GM12878 (cell line): ENCODE results near the gene CGGBP1.

ENCODE experiments used
- BACH1 ChIP-seq: fragments of 450-650 bp; IDR thresholded peaks from 2 replicates; pipeline ENCODE4 v1.6.1; 2017; ENCODE audit warnings: mild to moderate bottlenecking, borderline replicate concordance
- BRCA1 ChIP-seq: IDR thresholded peaks from 2 replicates; pipeline ENCODE4 v1.6.1; 2011; ENCODE audit warnings: low read depth, low read length, improper control_type of control experiment
- FOS ChIP-seq: IDR thresholded peaks from 3 replicates; pipeline ENCODE4 v1.6.1; 2011; ENCODE audit warnings: borderline replicate concordance; ENCODE audit not compliant: insufficient read length; ENCODE audit errors: extremely low read depth
- MXI1 ChIP-seq: fragments of 150-350 bp; IDR thresholded peaks from 2 replicates; pipeline ENCODE4 v1.6.1; 2011; ENCODE audit warnings: low read depth, mild to moderate bottlenecking, inconsistent platforms, low read length, improper control_type of control experiment
- POLR2AphosphoS5 ChIP-seq: IDR thresholded peaks from 2 replicates; pipeline ENCODE4 v1.6.1; 2011; ENCODE audit warnings: mild to moderate bottlenecking, low read length, inconsistent platforms
- SP1 ChIP-seq: IDR thresholded peaks from one replicate; pipeline ENCODE4 v1.6.1; 2011; ENCODE audit warnings: low read depth, low read length
- TBL1XR1 ChIP-seq: IDR thresholded peaks from 2 replicates; pipeline ENCODE4 v1.6.1; 2012; ENCODE audit warnings: low read depth, low read length, improper control_type of control experiment
- ZNF274 ChIP-seq: IDR thresholded peaks from one replicate; pipeline ENCODE4 v1.8.0; 2011; ENCODE audit not compliant: insufficient read length, insufficient read depth
- TF ChIP-seq, protein P1 (sequence below), 3 experiments: IDR thresholded peaks in 2 of 3; conservative IDR thresholded peaks in 1 of 3; 2 replicates each; pipeline ENCODE4 v1.5.1; 2011; ENCODE audit warnings: low read depth in 3 of 3, low read length in 3 of 3, mild to moderate bottlenecking in 3 of 3, control low read depth in 2 of 3, moderate library complexity in 2 of 3, inconsistent platforms in 1 of 3, mixed read lengths in 1 of 3; ENCODE audit not compliant: control insufficient read depth in 2 of 3, insufficient read depth in 1 of 3; ENCODE audit errors: extremely low read depth in 1 of 3

DNA sequence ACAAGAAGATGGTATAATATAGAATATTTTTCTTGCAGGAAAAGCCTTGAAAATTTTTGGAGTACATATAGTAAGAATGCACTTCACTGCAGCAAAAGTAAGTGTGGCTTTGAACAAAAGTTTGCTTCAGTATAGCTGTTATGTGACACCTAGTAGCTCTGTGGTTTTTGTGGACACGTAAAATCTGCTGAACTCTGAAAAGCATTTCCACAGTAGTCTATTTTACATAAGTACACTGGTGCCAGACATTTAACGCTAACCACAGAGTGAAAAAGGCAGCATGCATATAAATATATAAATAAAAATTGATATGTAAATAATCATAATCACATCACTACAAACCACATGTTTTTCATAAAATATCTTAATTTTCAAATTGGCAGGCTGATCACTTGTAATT, 39.8 kb downstream of the CGGBP1 start:
- TF ChIP-seq MXI1 (no peak), BACH1 (no peak), BRCA1 (no peak), FOS (no peak), SP1 (no peak), ZNF274 (no peak), POLR2AphosphoS5 (no peak), TBL1XR1 (no peak)
- TF ChIP-seq, protein P1, sequence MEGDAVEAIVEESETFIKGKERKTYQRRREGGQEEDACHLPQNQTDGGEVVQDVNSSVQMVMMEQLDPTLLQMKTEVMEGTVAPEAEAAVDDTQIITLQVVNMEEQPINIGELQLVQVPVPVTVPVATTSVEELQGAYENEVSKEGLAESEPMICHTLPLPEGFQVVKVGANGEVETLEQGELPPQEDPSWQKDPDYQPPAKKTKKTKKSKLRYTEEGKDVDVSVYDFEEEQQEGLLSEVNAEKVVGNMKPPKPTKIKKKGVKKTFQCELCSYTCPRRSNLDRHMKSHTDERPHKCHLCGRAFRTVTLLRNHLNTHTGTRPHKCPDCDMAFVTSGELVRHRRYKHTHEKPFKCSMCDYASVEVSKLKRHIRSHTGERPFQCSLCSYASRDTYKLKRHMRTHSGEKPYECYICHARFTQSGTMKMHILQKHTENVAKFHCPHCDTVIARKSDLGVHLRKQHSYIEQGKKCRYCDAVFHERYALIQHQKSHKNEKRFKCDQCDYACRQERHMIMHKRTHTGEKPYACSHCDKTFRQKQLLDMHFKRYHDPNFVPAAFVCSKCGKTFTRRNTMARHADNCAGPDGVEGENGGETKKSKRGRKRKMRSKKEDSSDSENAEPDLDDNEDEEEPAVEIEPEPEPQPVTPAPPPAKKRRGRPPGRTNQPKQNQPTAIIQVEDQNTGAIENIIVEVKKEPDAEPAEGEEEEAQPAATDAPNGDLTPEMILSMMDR (IDR thresholded peaks at IDR 0.05 in 2 of 3, conservative IDR thresholded peaks at IDR 0.05 in 1 of 3; ENCODE audit: control insufficient read depth in 2 of 3, extremely low read depth in 1 of 3, insufficient read depth in 1 of 3, low read depth in 3 of 3, low read length in 3 of 3) = no peak
